Mesendoderm (in vitro differentiated cells): ENCODE measurements around the gene HSD17B12.

Experiments
- DNase-seq: peaks from one replicate; pipeline ENCODE4 v3.0.0; 2013
- H2AK5ac ChIP-seq: 2 replicates; pipeline ENCODE4 v1.6.1; 2013; ENCODE audit warnings: low read length, inconsistent platforms
- H2BK120ac ChIP-seq: 2 replicates; pipeline ENCODE4 v1.6.1; 2013; ENCODE audit warnings: low read depth, mild to moderate bottlenecking, low read length, moderate library complexity, mixed read lengths
- H2BK15ac ChIP-seq: replicated peaks from 2 replicates; pipeline ENCODE4 v1.6.1; 2013; ENCODE audit warnings: low read depth, mild to moderate bottlenecking, moderate library complexity
- H2BK5ac ChIP-seq: 2 replicates; pipeline ENCODE4 v1.6.1; 2013; ENCODE audit warnings: low read length, inconsistent platforms
- H3K18ac ChIP-seq: 2 replicates; pipeline ENCODE4 v1.6.1; 2013; ENCODE audit warnings: mild to moderate bottlenecking, low read length, mixed read lengths
- H3K23ac ChIP-seq: one replicate; pipeline ENCODE4 v1.6.1; 2013; ENCODE audit warnings: low read length
- H3K27ac ChIP-seq: 2 replicates; pipeline ENCODE4 v1.5.1; 2013; ENCODE audit warnings: low read depth, mild to moderate bottlenecking, inconsistent platforms, low read length, moderate library complexity
- H3K27me3 ChIP-seq: 2 replicates; pipeline ENCODE4 v1.6.1; 2013; ENCODE audit warnings: low read length, control low read depth, mild to moderate bottlenecking, inconsistent platforms; ENCODE audit not compliant: insufficient read depth, poor library complexity
- H3K36me3 ChIP-seq: 2 replicates; pipeline ENCODE4 v1.6.1; 2013; ENCODE audit warnings: low read length, inconsistent platforms; ENCODE audit not compliant: control insufficient read depth, insufficient read depth
- H3K4ac ChIP-seq: one replicate; pipeline ENCODE4 v1.6.1; 2013; ENCODE audit warnings: low read depth, mild to moderate bottlenecking, low read length, moderate library complexity
- H3K4me1 ChIP-seq: 2 replicates; pipeline ENCODE4 v1.6.1; 2013; ENCODE audit warnings: low read depth, low read length, inconsistent platforms; ENCODE audit not compliant: control insufficient read depth
- H3K4me2 ChIP-seq: 2 replicates; pipeline ENCODE4 v1.6.1; 2013; ENCODE audit warnings: low read length
- H3K4me3 ChIP-seq: 2 replicates; pipeline ENCODE4 v1.5.1; 2013; ENCODE audit warnings: mild to moderate bottlenecking, low read length
- H3K56ac ChIP-seq: one replicate; pipeline ENCODE4 v1.6.1; 2013; ENCODE audit warnings: low read length
- H3K79me1 ChIP-seq: 2 replicates; pipeline ENCODE4 v1.6.1; 2013; ENCODE audit warnings: low read length, inconsistent platforms
- H3K79me2 ChIP-seq: 2 replicates; pipeline ENCODE4 v1.6.1; 2013; ENCODE audit warnings: mild to moderate bottlenecking, low read length; ENCODE audit not compliant: control insufficient read depth, insufficient read depth
- H3K9ac ChIP-seq: 2 replicates; pipeline ENCODE4 v1.6.1; 2013; ENCODE audit warnings: low read length, inconsistent platforms
- H4K5ac ChIP-seq: one replicate; pipeline ENCODE4 v1.6.1; 2013; ENCODE audit warnings: low read length
- H4K8ac ChIP-seq: one replicate; pipeline ENCODE4 v1.6.1; 2013; ENCODE audit warnings: low read depth, mild to moderate bottlenecking, control low read depth, low read length, moderate library complexity
- WGBS: extraction: QIAGEN DNeasy Blood & Tissue Kit; methylation state at CpG from one replicate; pipeline ENCODE4 v1.1.7; 2013; ENCODE audit warnings: low lambda C conversion rate, missing lambda C conversion rate; ENCODE audit not compliant: insufficient coverage; ENCODE audit errors: extremely low coverage; 5-methylcytosine and 5-hydroxymethylcytosine counted together

HSD17B12 gene

GRCh38 chr11:43708776-43709175 lies 28.2 kb downstream of the HSD17B12 start:
- Histone ChIP-seq H2BK120ac (no peak overlapping the region), H3K27me3 (no peaks in the 10 kb centered on the region), H3K56ac (no peak overlapping the region), H3K9ac (no peak overlapping the region), H4K5ac (no peak overlapping the region), H2BK5ac (no peak overlapping the region), H2AK5ac (no peak overlapping the region), H3K4ac (no peak overlapping the region), H3K27ac (no peak overlapping the region), H2BK15ac (no peak overlapping the region), H3K36me3 (peaks cover 2% of the 10 kb centered on the region), H3K79me1 (peaks cover 8% of the 10 kb centered on the region), H3K18ac (no peak overlapping the region), H3K79me2 (peaks cover 19% of the 10 kb centered on the region), H3K4me2 (no peak overlapping the region), H3K4me3 (no peak overlapping the region), H3K23ac (no peak overlapping the region), H4K8ac (no peak overlapping the region), H3K4me1 (no peaks in the 10 kb centered on the region)
- no peak for DNase-seq
- whole genome bisulfite sequencing, result no CpG with 5 or more reads among the region's 4 CpGs

- Histone ChIP-seq H3K27ac (no peak overlapping the region), H2BK15ac (no peak overlapping the region), H3K18ac (no peak overlapping the region), H2BK5ac (no peak overlapping the region), H3K79me1 (peaks cover 3% of the 10 kb centered on the region), H4K8ac (no peak overlapping the region), H3K56ac (no peak overlapping the region), H3K23ac (no peak overlapping the region), H3K4me3 (no peak overlapping the region), H3K4me2 (no peak overlapping the region), H3K4me1 (no peaks in the 10 kb centered on the region), H3K9ac (no peak overlapping the region), H4K5ac (no peak overlapping the region), H3K27me3 (no peaks in the 10 kb centered on the region), H3K79me2 (peaks cover 12% of the 10 kb centered on the region), H3K36me3 (peaks cover 2% of the 10 kb centered on the region), H2BK120ac (no peak overlapping the region), H2AK5ac (no peak overlapping the region), H3K4ac (no peak overlapping the region)
- DNase-seq, result no peak
- WGBS, result no CpG with 5 or more reads among the region's 1 CpG
Measured at GRCh38 chr11:43709689-43710088, 29.2 kb downstream of the HSD17B12 start.

GRCh38 chr11:43712676-43713075 lies 32.1 kb downstream of the HSD17B12 start:
- Histone ChIP-seq H3K36me3 (peaks cover 2% of the 10 kb centered on the region), H3K4me2 (no peak overlapping the region), H3K18ac (no peak overlapping the region), H3K4me1 (no peaks in the 10 kb centered on the region), H3K23ac (no peak overlapping the region), H3K56ac (no peak overlapping the region), H3K4me3 (no peak overlapping the region), H3K79me1 (peaks cover 3% of the 10 kb centered on the region), H3K4ac (no peak overlapping the region), H4K8ac (no peak overlapping the region), H3K9ac (no peak overlapping the region), H3K27me3 (no peaks in the 10 kb centered on the region), H2BK15ac (no peak overlapping the region), H2BK120ac (no peak overlapping the region), H3K27ac (no peak overlapping the region), H2BK5ac (no peak overlapping the region), H3K79me2 (peaks cover 10% of the 10 kb centered on the region), H4K5ac (no peak overlapping the region), H2AK5ac (no peak overlapping the region)
- DNase-seq, result no peak
- no CpG with 5 or more reads among the region's 4 CpGs for WGBS

- no CpG with 5 or more reads among the region's 1 CpG for WGBS
- Histone ChIP-seq H3K79me1 (peaks cover 10% of the 10 kb centered on the region), H3K27ac (no peak overlapping the region), H3K56ac (no peak overlapping the region), H4K5ac (no peak overlapping the region), H2BK5ac (no peak overlapping the region), H3K18ac (no peak overlapping the region), H2BK120ac (no peak overlapping the region), H3K79me2 (peaks cover 14% of the 10 kb centered on the region), H3K27me3 (no peaks in the 10 kb centered on the region), H4K8ac (no peak overlapping the region), H3K36me3 (no peaks in the 10 kb centered on the region), H3K4me3 (no peak overlapping the region), H2AK5ac (no peak overlapping the region), H2BK15ac (no peak overlapping the region), H3K4me1 (no peaks in the 10 kb centered on the region), H3K23ac (no peak overlapping the region), H3K9ac (no peak overlapping the region), H3K4ac (no peak overlapping the region), H3K4me2 (no peak overlapping the region)
- DNase-seq, result no peak
Measured at GRCh38 chr11:43718373-43718772, 37.8 kb downstream of the HSD17B12 start.

GRCh38 chr11:43723617-43724016 lies 43.1 kb downstream of the HSD17B12 start:
- Histone ChIP-seq H4K8ac (no peak overlapping the region), H2AK5ac (no peak overlapping the region), H3K79me2 (peaks cover 17% of the 10 kb centered on the region), H3K9ac (no peak overlapping the region), H3K27me3 (no peaks in the 10 kb centered on the region), H3K4me1 (no peaks in the 10 kb centered on the region), H4K5ac (no peak overlapping the region), H3K27ac (no peak overlapping the region), H3K18ac (no peak overlapping the region), H3K23ac (no peak overlapping the region), H3K56ac (no peak overlapping the region), H3K4ac (no peak overlapping the region), H3K36me3 (no peaks in the 10 kb centered on the region), H3K4me3 (no peak overlapping the region), H2BK5ac (no peak overlapping the region), H3K79me1 (peaks cover 16% of the 10 kb centered on the region), H2BK120ac (no peak overlapping the region), H3K4me2 (no peak overlapping the region), H2BK15ac (no peak overlapping the region)
- DNase-seq, result no peak
- WGBS, result no CpG with 5 or more reads among the region's 3 CpGs

GRCh38 chr11:43732225-43732624 lies 51.7 kb downstream of the HSD17B12 start:
- Histone ChIP-seq H3K18ac (no peak overlapping the region), H3K79me2 (peaks cover 35% of the 10 kb centered on the region), H3K9ac (no peak overlapping the region), H2AK5ac (no peak overlapping the region), H3K27ac (no peak overlapping the region), H4K8ac (no peak overlapping the region), H3K4me3 (no peak overlapping the region), H2BK15ac (no peak overlapping the region), H3K56ac (no peak overlapping the region), H2BK120ac (no peak overlapping the region), H2BK5ac (no peak overlapping the region), H3K4me1 (no peaks in the 10 kb centered on the region), H3K23ac (no peak overlapping the region), H3K4ac (no peak overlapping the region), H3K27me3 (no peaks in the 10 kb centered on the region), H3K4me2 (no peak overlapping the region), H3K36me3 (peaks cover 4% of the 10 kb centered on the region), H3K79me1 (peaks cover 16% of the 10 kb centered on the region), H4K5ac (no peak overlapping the region)
- no CpG with 5 or more reads among the region's 3 CpGs for WGBS
- DNase-seq, result no peak
